HG03159 (cell line): ENCODE data around the gene CASK.
A peak's percentile ranks its signal among the peaks of the same experiment; 100 is the strongest.

Experiments
- ATAC-seq: cut with Tn5 transposase; IDR thresholded peaks from one replicate; pipeline ENCODE4 v1.9.1; 2021; ENCODE audit warnings: mild to moderate bottlenecking, moderate library complexity; ENCODE audit not compliant: unreplicated experiment

Gene CASK

GRCh38 chrX:41837270-41837944 is 85.9 kb downstream of the CASK start:
- ATAC-seq: no peak

DNA sequence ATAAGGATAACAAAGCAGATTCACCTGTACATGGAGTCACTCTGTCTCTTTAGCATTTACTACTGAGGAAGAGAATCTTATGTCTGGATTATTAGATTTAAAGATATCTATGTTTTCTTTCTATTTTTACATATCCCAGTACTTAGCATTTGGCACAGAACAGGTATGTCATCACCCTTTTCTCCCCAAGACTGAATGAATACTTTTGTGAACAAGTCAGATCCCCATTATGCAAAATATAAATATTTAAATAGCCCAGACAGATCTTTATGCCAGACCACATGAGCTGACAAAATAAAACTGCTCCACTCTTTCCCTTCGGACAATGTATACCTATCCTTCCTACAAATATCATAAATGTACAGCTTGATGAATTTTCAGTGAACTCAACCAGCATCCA is 94.5 kb downstream of the CASK start:
- ATAC-seq: no peak

- ATAC-seq: no peak
Observed at GRCh38 chrX:41827886-41828285, 95.5 kb downstream of the CASK start.

DNA sequence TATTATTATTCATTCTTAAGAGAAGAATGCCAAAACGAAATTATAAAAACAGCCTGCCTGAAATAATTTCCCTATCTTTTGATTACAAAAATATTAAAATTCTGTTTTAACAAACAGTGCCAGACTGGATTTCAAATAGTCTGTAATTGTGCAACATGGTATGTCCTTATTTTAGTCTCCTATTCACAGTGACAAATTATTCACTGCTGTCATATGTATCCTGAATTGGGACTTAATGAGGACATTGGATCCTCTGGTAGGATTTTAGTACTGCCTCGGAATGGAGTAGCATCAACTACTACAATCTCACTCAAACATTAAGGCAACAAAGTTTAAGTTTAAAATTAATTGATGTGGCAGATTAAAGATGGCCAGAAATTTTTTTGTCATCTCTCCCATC is 97.6 kb downstream of the CASK start:
- ATAC-seq: no peak

- no peak for ATAC-seq
Observed at GRCh38 chrX:41824551-41824950, 98.8 kb downstream of the CASK start.

GRCh38 chrX:41823402-41823801 is 100.0 kb downstream of the CASK start:
- no peak for ATAC-seq

DNA sequence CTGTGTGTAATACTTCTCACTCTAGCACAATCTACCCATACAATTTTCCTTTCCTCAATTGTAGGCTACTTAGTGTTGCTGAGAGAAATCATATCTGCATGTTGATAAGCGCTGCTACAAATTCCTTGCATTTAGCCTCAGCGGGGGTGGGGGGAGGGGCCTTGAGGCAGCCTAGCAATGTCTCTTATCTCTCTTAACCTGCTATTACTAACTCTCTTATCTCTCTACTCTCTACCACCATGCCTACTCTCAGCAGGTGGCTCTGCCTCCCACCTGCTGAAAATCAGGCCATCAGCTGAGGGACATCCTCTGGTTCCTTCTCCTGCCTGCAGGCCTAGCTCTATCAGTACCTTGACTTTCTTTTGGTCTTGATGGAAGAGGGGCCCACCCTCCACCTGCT is 100.5 kb downstream of the CASK start:
- no peak for ATAC-seq

DNA sequence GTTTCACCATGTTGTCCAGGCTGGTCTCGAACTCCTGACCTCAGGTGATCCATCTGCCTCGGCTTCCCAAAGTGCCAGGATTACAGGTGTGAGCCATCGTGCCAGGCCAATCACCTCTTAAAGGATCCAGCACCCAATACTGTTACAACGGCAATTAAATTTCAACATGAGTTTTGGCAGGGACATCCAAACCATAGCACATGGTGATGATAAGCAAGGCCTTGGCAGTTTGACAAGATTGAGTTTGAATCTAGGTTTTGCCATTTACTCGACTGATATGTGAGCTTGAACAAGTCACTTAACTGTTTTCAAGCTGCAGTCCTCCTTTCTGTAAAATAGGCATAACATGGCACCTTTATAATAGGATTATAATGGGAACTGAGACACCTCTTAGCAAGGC is 115.3 kb downstream of the CASK start:
- ATAC-seq: no peak

GRCh38 chrX:41802958-41803357 is 120.4 kb downstream of the CASK start:
- ATAC-seq: no peak

DNA sequence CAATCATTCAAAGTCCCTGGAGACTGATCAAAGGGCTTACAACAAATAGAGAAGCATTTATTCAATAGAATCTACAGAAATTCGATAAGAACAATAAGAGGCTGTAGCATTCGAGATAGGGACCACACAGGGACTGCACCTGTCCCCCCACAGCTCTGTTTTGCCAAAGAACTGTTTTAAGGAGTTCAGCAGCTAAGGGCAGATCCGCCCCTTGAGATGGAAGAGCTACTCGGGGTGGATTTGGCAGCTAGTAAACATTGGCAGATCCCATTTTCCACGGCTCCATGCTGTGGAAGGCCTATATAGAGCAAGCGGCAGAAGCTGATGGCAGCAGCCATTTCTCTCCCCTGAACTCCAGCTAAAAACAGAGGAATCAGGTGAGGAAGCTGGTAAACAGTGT is 123.7 kb downstream of the CASK start:
- no peak for ATAC-seq

GRCh38 chrX:41796577-41796976 is 126.8 kb downstream of the CASK start:
- peak; percentile 27 for ATAC-seq

GRCh38 chrX:41796046-41796445 is 127.3 kb downstream of the CASK start:
- ATAC-seq: peak; percentile 37

- no peak for ATAC-seq
Observed at GRCh38 chrX:41789374-41789773, 134.0 kb downstream of the CASK start.

DNA sequence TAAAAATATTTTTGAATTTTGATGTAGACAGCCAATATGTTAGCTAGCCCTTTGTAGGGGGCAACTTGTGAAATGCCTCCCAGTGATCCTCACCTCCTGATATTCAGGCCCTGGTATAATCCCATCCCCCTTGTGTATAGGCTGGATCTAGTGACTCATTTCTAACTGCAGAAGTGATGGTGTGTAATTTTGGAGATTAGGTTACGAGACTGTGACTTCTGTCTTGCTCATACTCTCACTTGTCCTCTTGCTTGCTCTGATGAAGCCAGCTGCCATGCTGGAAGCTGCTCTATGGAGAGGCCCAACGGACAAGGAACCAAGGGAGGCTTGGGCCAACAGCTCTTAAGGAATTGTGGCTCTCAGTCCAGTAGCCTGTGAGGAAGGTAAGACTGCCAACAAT is 137.7 kb downstream of the CASK start:
- no peak for ATAC-seq

DNA sequence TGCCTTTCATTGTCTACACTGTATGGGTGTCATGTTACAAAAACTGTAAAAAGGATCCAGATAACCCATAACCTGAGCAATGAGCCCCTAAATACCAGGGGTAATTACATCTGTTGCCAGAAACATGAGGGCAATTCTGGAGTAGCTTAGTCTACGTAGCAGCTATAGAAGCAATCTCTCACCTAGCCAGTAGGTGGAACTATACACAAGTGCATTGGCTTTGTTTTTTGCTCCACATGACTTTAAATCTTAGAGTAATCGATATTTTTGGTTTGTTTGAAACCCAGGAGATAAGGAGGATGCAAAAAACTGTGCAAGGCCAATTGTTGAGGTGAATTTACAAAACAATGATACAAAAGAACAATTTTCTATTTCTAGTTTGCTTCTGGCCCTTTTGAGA is 141.9 kb downstream of the CASK start:
- ATAC-seq: peak; percentile 60

GRCh38 chrX:41779941-41780340 is 143.4 kb downstream of the CASK start:
- ATAC-seq: no peak

DNA sequence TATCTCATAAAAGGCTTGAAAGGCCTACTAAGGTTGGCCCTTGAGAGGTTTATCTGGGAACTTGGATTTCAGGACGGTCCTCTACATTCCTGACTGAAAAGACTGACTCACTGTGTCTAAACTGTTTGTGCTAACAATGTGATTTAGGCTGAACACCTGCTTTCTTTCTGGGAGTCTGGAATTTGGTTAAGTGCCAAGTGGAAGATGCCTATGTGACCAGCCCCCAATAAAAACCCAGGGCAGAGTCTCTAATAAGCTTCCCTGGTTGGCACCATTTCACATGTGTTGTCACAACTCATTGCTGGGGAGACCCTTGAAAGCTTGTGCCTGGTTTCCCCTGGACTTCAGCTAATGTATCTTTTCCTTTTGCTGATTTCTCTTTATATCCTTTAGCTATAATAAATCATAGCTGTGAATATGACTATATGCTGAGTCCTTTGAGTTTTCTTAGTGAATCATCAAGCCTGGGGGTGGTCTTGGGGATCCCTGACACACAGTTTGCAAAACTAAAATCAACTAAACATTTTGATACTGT is 144.3 kb downstream of the CASK start:
- no peak for ATAC-seq

DNA sequence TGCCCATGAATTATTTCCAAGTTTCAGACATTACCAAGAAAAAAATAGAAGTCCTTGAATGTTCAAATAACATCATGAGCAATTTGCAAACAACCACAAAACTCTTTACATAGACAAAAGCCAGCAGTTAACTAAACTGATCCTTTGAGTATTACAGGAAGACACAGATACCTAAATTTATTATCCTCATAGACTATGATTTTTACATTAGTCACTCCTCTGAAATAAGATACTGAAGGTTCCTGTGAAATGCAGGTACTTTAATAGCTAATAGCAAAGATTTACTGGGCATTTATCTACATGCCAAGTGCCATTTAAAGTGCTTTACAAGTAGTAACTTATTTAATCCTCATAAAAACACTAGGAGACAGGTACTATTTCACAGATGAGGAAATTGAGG is 161.7 kb downstream of the CASK start:
- no peak for ATAC-seq

DNA sequence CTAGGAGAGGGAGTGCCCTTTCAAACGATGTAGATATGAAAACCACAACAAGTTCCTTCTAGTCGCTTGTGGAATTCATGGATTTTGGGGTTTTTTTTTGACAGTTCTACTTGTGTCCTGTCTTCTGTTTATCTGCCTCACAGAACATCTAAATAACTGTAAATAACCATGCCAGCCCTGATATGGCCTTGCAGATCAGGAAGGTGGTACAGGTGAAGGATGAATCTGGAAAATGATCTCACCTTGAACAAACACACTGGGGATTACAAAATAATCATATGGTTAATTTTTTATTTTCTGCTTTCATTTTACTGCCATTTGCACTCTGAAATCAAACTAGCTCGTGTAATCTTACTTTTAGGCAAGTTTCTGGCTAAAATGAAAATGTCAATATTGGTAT is 162.2 kb downstream of the CASK start:
- no peak for ATAC-seq

GRCh38 chrX:41759817-41760216 is 163.5 kb downstream of the CASK start:
- ATAC-seq: no peak

GRCh38 chrX:41758401-41758800 is 165.0 kb downstream of the CASK start:
- no peak for ATAC-seq

GRCh38 chrX:41750716-41751115 is 172.6 kb downstream of the CASK start:
- no peak for ATAC-seq

DNA sequence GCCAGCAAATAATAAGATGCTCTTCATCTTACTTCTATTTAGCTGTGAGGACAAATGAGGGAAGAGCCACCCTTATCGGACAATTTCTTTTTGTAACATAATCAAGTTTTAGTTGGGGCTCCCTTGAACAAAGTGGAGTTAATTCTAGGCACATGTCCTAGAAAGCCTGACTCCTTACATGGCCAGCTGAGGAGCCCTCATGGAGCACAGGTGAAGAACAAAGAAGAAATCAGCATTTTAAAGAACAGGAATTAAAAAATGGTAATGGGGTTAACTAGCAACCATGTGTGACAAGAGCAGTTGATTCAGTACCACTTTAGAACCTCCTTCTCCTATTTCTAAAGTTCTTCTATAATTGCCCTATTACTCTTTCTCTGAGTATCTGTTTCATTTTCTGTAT is 183.5 kb downstream of the CASK start:
- ATAC-seq: no peak
